HG02973 (cell line): Measurements from ENCODE around the gene ASCC1.
"Not testable (repeated sequence)": the region's sequence is repeated elsewhere in the genome, so short reads cannot be mapped to it uniquely, and the experiment has no call there.

Experiments
- ATAC-seq: cut with Tn5 transposase; IDR thresholded peaks from one replicate; pipeline ENCODE4 v1.9.1; 2021; ENCODE audit warnings: moderate library complexity; ENCODE audit not compliant: unreplicated experiment

Gene ASCC1

GRCh38 chr10:72223743-72224101 lies 7.6 kb upstream of the ASCC1 start:
- ATAC-seq = no peak

DNA sequence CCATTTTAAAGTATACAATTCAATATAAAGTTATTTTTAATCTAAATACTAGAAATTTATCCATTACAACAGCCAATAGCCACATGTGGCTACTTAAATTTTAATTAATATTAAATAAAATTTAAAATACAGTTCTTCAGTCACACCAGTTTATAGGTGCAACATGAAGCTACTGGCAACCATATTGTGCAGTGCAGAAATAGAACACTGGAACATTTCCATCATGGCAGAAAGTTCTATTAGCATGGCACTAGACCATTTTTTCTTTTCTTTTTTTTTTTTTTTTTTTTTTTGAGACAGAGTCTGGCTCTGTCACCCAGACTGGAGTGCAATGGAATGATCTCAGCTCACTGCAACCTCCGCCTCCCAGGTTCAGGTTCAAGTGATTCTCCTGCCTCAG lies 5.2 kb upstream of the ASCC1 start:
- ATAC-seq = no peak

DNA sequence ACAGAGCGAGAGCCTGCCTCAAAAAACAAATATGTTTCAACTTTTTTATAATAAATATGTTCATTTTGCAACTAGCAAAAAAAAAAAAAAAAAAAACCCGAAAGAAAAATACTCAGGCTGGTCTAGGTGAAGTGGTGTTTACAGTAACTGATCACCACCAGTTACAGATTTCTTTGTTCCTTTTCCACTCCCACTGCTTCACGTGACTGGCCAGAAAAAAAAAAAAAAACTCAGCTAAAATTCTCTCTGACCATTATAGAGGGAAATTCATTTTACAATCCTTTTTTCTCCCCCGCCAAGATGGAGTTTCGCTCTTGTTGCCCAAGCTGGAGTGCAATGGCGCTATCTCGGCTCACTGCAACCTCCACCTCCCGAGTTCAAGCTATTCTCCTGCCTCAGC lies 4.6 kb upstream of the ASCC1 start:
- ATAC-seq = no peak

- ATAC-seq = no peak
Observed at GRCh38 chr10:72219235-72219814, 3.2 kb upstream of the ASCC1 start.

DNA sequence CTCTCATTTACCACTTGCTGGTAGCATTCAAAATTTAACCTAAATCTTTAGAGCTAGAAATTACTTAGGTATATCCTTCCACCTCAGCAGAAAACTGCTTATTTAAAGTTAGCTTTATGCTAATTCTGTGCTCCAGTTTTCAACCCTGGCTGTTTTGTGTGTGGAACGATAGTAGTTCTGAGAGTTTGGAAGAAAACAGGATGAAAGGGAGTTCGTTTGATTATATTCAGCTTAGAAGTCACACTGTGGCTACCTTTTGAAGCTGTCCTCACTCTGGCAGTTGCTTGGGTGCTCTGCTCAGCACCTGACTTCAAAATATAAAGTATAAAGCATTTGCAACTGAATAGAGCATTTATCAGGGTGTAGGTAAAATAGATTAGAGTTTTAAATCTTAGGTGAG lies 2.6 kb upstream of the ASCC1 start:
- ATAC-seq = no peak

DNA sequence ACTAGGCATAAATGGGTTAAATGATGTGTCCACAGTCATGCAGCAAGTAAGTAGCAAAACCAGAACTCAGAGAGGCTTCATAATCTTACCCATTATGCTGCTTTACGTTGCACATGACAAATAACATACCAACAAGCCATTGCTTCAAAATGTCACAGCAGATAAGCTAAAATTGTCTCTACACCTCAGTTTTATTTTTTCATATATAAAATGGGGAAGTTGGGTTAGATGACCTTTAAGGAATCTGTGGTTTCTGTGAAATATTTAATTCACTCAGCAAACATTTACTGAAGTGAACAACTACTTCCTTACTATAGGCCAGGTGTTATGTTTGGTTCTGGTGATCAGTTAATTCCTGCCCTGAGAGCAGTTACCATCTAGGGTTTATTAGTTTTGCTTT lies 2.2 kb upstream of the ASCC1 start:
- ATAC-seq = no peak

- ATAC-seq = not testable (repeated sequence)
Observed at GRCh38 chr10:72211832-72212231, 4.2 kb downstream of the ASCC1 start.

- not testable (repeated sequence) for ATAC-seq
Observed at GRCh38 chr10:72211381-72211780, 4.7 kb downstream of the ASCC1 start.

DNA sequence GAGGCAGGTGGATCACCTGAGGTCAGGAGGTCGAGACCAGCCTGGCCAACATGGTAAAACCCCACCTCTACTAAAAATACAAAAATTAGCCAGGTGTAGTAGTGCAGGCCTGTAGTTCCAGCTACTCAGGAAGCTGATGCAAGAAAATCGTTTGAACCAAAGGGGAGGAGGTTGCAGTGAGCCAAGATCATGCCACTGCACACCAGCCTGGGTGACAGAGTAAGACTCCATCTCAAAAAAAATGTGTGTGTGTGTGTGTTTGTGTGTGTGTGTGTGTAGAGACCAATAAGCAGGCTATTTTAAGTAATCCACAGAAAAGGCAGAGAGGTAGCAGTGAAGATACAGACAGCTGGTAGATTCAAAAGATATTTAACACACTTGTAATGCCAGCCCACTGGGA lies 7.5 kb downstream of the ASCC1 start:
- ATAC-seq = not testable (repeated sequence)

GRCh38 chr10:72206511-72207229 lies 9.4 kb downstream of the ASCC1 start:
- no peak for ATAC-seq

- ATAC-seq = no peak
Observed at GRCh38 chr10:72204724-72205123, 11.4 kb downstream of the ASCC1 start.

DNA sequence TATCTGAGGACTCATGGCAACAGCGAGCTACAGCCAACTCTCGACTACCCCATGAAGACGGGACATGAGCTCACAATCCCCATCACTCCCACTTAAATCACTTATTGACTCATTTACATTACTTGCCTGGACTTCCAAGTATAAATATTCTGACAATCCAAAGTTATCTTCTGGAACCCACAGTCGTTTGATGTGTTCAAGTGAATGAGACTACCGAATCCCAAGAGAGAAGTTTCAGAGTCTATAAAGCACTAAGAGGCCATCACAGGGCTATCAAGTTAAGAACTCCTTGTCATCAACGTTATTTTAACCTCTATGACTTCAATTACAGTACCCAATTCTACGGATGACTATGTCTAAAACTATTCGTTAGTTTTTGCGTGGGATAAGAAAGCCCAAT lies 11.8 kb downstream of the ASCC1 start:
- ATAC-seq = no peak

- ATAC-seq = no peak
Observed at GRCh38 chr10:72201293-72201692, 14.8 kb downstream of the ASCC1 start.

DNA sequence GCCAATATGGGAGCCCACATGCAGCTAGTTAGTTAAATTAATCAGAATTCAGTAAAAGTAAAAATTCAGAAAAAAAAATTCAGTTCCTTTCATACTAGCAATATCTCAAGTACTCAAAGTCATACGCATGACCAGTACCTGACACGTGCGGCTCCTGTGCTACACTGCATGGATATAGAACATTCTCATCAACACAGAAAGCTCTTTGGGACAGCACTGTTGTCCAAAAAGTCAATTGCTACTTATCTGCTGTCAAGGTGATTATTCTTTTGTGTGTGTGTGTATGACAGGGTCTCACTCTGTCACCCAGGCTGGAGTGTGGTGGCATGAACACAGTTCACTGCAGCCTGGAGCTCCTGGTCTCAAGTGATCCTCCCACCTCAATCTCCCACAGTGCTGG lies 15.2 kb downstream of the ASCC1 start:
- ATAC-seq = no peak

DNA sequence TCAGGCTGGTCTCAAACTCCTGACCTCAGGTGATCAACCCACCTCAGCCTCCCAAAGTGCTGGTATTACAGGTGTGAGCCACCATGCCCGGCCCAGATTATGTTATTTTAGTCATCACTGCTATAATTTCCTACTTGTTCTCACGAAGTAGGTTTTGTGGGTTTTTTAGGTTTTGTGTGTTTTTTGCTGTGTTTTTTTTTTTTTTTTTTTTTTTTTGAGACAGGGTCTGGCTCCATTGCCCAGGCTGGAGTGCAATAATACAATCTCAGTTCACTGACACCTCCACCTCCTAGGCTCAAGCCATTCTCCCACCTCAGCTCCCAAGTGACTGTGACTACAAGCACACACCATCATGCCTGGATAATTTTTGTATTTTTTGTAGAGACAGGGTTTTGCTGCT lies 21.1 kb downstream of the ASCC1 start:
- no peak for ATAC-seq

GRCh38 chr10:72186982-72187330 lies 29.1 kb downstream of the ASCC1 start:
- no peak for ATAC-seq

DNA sequence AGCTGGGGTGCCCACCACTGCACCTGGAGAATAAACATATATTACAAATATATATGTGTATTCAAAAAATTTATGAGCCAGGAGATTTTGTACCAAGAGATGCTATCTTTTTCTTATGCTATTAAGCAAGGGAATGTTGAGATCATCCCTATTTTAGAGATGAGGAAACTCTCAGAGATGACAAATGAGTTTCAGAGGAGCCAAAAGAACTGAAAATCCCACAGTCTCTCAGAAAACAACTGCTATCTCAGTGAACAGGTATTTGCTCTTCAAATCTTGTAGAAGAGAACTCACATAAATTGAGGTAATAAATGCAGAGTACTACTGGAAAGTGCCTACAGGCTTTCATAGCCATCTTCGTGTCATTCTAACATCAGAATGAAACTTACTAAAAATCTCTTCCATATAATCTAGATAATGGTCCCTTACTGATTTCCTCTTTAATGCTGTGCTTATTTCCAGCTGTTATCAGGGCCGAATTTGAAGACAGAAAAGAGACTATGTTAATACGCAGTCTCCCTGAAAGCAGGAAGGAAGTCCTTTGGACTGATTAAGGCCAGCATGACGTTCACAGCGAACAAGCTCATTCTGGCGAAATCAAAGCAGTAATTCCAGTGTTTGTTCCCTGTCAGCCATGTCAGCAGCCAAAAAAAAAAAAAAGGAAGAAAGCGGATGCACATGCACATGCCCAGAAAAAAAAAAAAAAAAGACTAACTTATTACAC lies 29.7 kb downstream of the ASCC1 start:
- no peak for ATAC-seq

- no peak for ATAC-seq
Observed at GRCh38 chr10:72184156-72184555, 31.9 kb downstream of the ASCC1 start.

- no peak for ATAC-seq
Observed at GRCh38 chr10:72177454-72177853, 38.6 kb downstream of the ASCC1 start.

DNA sequence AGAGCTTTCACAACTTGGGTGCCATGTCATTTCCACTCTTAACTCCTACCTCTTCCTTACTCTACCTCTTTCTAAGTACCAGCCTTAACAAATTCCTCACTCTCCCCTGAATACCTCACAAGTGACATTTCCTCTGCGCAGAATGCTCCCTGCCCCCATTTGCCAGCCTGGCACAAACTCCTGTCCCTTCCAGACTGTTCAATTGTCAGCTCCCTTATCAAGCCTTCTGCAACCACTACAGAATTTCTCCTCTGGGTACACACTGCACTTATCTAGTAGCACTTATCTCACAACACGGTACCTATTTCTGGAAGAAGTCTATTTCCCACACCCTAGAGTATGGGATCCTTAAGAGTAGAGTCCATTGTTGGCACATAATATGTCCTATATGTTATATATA lies 39.4 kb downstream of the ASCC1 start:
- no peak for ATAC-seq

DNA sequence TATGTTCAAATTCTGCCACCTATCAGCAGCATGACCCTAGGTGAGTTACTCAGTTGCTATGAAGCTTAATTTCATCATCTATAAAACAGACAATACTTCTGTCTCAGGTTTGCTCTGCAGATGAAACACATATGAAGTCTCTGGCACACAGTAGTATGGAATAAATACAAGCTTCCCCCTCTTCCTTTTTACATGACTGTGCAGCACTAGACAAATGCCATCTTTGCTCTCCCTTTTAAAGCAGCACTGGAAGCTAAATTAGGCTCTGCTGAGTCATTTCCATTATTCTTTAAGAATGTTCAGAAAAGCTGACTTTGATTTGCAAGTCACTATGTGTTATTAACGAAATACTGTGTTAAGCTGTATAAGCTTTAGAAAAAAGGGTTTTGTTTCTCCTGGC lies 40.9 kb downstream of the ASCC1 start:
- no peak for ATAC-seq

DNA sequence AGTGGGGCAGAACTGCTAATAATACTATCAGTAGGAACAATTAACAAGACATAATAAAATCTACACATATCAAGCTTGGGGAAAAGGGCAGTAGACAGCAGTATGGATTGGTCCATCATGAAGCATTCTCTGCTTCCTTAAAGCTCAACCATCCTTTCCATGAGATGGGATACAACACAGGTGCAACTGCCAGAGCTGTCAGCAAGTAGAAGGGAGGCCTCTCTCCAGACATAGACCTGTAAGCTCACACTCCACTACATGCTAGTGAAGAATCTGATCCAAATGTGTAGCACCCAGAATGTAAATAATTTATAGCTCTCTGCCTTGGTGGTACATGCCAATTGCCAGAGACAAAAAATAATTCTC lies 41.8 kb downstream of the ASCC1 start:
- ATAC-seq = no peak
